ENCODE measurements around the gene HDAC1.

Gene HDAC1

GRCh38 chr1:32380057-32380456, 88.2 kb downstream of the HDAC1 start:
- DNase-seq, result no peak
